Colonic mucosa (tissue), 4 donors: ENCODE measurements around the gene GPLD1. TPM values are rescaled to one million over a fixed set of nuclear protein-coding genes. Genes with fewer than 3 reads are reported as not detected.
A peak's percentile ranks its signal among the peaks of the same experiment; 100 is the strongest.

Experiments
- DNase-seq: peaks from one replicate; pipeline ENCODE4 v3.0.0-alpha.2; 2020
- H3K27ac ChIP-seq: fragments of 200-600 bp; one replicate; pipeline ENCODE4 v1.8.0; 2021
- H3K27me3 ChIP-seq: fragments of 200-600 bp; one replicate; pipeline ENCODE4 v1.8.0; 2021
- H3K36me3 ChIP-seq: fragments of 200-600 bp; one replicate; pipeline ENCODE4 v1.8.0; 2021
- H3K4me1 ChIP-seq: fragments of 200-600 bp; one replicate; pipeline ENCODE4 v1.8.0; 2021; ENCODE audit warnings: mild to moderate bottlenecking
- H3K4me3 ChIP-seq: fragments of 200-600 bp; one replicate; pipeline ENCODE4 v1.8.0; 2021
- H3K9ac ChIP-seq, 2 donors: one replicate each; pipeline ENCODE4 v1.7.0; 2013; ENCODE audit warnings: control low read depth in 2 of 2, low read depth in 2 of 2, low read length in 2 of 2
- H3K9me3 ChIP-seq: fragments of 200-600 bp; one replicate; pipeline ENCODE4 v1.8.0; 2021
- CTCF ChIP-seq: fragments of 200-600 bp; IDR thresholded peaks from one replicate; pipeline ENCODE4 v1.8.0; 2022; ENCODE audit warnings: antibody characterized with exemption, mild to moderate bottlenecking
- intact Hi-C: fragments of 100-400 bp; cut with DNase I; formaldehyde crosslinking; loops from one replicate; pipeline ENCODE4 v1.14.1; 2022
- total RNA-seq, 2 donors: library from RNA; stranded (reverse); fragmentation: NEBNext Ultra II Directional in 1 of 2; extraction: Animal tissue kit (Norgen Biotek cat#: 25700) in 1 of 2; gene quantifications; one replicate each; pipeline ENCODE4 v1.2.1, GENCODE V29; 2021
- donor health status: healthy.
- donor health status: DM: no; HTN: no; CAD: no.
- donor health status: DM: no; HTN: no; CAD: no.

The GPLD1 gene
- total RNA-seq, 2 donors from 2014 or later: 0.84 to 0.88 TPM

- H3K4me3 ChIP-seq: no peak overlapping the region
- H3K27me3 ChIP-seq: no peaks in the 10 kb centered on the region
- H3K4me1 ChIP-seq: no peaks in the 10 kb centered on the region
- intact Hi-C loops: no loop called here
- TF ChIP-seq CTCF: no peak
- H3K36me3 ChIP-seq: no peaks in the 10 kb centered on the region
- no peak overlapping the region for H3K9ac ChIP-seq
- DNase-seq: no peak
- no peaks in the 10 kb centered on the region for H3K9me3 ChIP-seq
- no peak overlapping the region for H3K27ac ChIP-seq
Observed at GRCh38 chr6:24534329-24534728, 45.0 kb upstream of the GPLD1 start.

DNA sequence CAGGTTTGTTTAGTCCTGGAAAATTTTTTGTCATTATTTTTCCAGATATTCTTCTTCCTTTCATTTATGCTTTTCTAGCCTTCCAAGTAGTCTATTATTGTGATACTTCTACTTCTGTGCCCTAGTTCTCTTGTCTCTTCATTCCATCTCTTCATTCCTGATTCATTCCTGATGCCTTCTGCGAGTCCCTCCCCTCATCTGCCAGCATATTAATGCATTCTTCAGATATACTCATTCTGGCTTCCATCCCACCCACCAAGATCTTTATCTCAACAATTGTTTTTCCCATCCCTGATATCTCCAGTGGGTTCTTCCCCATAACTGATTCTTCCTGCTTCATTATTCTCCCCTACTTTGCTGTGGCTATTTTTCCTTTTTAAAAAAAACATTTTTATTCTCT is 40.6 kb upstream of the GPLD1 start:
- Histone ChIP-seq H3K9me3 (no peaks in the 10 kb centered on the region), H3K36me3 (no peaks in the 10 kb centered on the region), H3K4me1 (no peaks in the 10 kb centered on the region), H3K9ac (no peak overlapping the region), H3K27me3 (no peaks in the 10 kb centered on the region), H3K4me3 (no peak overlapping the region), H3K27ac (no peak overlapping the region)
- intact Hi-C loops: no loop called here
- TF ChIP-seq CTCF: no peak
- no peak for DNase-seq

DNA sequence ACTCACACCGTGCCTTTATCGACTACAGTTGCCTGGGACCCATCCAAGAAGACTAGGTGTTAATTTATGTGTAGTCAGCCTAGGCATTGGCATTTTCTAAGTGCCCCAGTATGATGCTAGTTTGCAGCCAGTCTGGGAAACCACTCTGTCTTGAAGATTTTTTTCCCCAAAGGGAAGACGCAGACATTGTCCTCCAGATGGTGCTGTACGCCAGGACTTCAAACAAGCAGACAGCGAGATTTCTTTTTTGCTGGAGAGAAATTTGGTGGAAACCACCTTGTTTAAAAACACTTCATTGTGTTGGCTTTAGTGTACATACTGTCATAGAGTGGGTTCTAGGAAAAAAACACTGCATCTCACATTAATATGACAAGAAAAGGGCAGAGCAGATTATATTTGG is 35.4 kb upstream of the GPLD1 start:
- Histone ChIP-seq H3K9me3 (no peaks in the 10 kb centered on the region), H3K4me3 (no peak overlapping the region), H3K27me3 (no peaks in the 10 kb centered on the region), H3K9ac (no peak overlapping the region), H3K36me3 (no peaks in the 10 kb centered on the region), H3K4me1 (no peaks in the 10 kb centered on the region), H3K27ac (no peak overlapping the region)
- no peak for DNase-seq
- intact Hi-C loops: no loop called here
- peak; percentile 25 for TF ChIP-seq CTCF

GRCh38 chr6:24524329-24524728 is 35.0 kb upstream of the GPLD1 start:
- Histone ChIP-seq H3K4me3 (no peak overlapping the region), H3K36me3 (no peaks in the 10 kb centered on the region), H3K9me3 (no peaks in the 10 kb centered on the region), H3K9ac (no peak overlapping the region), H3K27me3 (no peaks in the 10 kb centered on the region), H3K27ac (no peak overlapping the region), H3K4me1 (no peaks in the 10 kb centered on the region)
- TF ChIP-seq CTCF: no peak
- intact Hi-C loops: no loop called here
- no peak for DNase-seq

DNA sequence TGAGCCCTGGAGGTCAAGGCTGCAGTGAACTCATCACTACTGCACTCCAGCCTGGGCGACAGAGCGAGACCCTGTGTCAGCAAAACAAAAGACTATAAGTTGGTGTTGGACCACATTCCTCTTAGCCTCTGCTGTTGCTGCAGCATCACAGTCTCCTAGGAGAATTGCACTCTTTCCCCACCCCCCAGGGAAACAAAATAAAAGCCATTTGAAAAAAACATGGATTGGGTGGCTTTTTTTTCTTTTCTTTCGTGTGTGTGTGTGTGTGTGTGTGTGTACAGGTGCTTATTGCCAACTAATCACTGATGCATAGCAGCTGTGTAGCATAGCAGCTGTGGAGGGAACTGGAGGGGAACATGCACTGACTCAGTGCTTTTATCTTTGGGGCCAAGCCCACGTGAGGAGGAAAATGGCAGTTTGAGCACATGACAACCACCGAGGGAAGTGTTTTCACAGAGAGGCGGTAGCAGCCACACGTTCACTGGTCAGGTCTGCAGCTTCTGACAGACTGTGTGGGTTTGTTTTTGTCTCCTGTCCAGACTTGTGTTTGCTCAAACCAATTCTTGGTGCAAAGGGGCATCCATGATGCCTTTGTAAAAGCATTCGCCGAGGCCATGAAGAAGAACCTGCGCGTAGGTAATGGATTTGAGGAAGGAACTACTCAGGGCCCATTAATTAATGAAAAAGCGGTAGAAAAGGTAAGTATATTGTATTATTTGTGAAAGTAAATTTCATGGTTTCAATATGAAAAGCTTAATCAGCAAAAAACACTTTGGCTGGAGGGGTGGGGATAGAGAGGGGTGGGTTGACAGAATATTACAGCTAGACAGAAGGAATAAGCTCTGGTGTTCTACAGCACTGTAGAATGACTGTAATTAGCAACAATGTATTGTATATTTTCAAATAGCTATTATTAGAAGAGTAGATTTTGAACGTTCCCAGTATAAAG is 33.1 kb upstream of the GPLD1 start:
- no peak for DNase-seq
- intact Hi-C loops: no loop called here
- H3K36me3 ChIP-seq: no peaks in the 10 kb centered on the region
- H3K9me3 ChIP-seq: no peaks in the 10 kb centered on the region
- no peaks in the 10 kb centered on the region for H3K4me1 ChIP-seq
- H3K27ac ChIP-seq: no peak overlapping the region
- H3K4me3 ChIP-seq: no peak overlapping the region
- no peaks in the 10 kb centered on the region for H3K27me3 ChIP-seq
- no peak overlapping the region for H3K9ac ChIP-seq
- TF ChIP-seq CTCF: no peak
